Fibroblast of pulmonary artery (primary cell): ENCODE data around the gene NOP14.

Experiments used
- DNase-seq: peaks from one replicate; pipeline ENCODE4 v3.0.0-alpha.2; 2010; ENCODE audit warnings: low read depth
- H3K4me3 ChIP-seq: replicated peaks from 2 replicates; pipeline ENCODE4 v1.5.1; 2011; ENCODE audit warnings: low read depth, mild to moderate bottlenecking, control low read depth, low read length, moderate library complexity
- CTCF ChIP-seq: IDR thresholded peaks from 2 replicates; pipeline ENCODE4 v1.5.1; 2011; ENCODE audit warnings: mild to moderate bottlenecking, control low read depth, low read length, inconsistent platforms; ENCODE audit errors: missing control alignments

The NOP14 gene

GRCh38 chr4:2927696-2928075, 35.5 kb downstream of the NOP14 start:
- DNase-seq = no peak
- TF ChIP-seq CTCF = no peak
- H3K4me3 ChIP-seq = no peak overlapping the region

- TF ChIP-seq CTCF = no peak
- no peak for DNase-seq
- H3K4me3 ChIP-seq = no peak overlapping the region
Observed at GRCh38 chr4:2927016-2927695, 36.0 kb downstream of the NOP14 start.

- TF ChIP-seq CTCF = no peak
- no peak for DNase-seq
- no peak overlapping the region for H3K4me3 ChIP-seq
Observed at GRCh38 chr4:2925931-2926860, 37.0 kb downstream of the NOP14 start.

- H3K4me3 ChIP-seq = no peak overlapping the region
- no peak for DNase-seq
- no peak for TF ChIP-seq CTCF
Observed at GRCh38 chr4:2925496-2925895, 37.7 kb downstream of the NOP14 start.

GRCh38 chr4:2924765-2925301, 38.4 kb downstream of the NOP14 start:
- no peak overlapping the region for H3K4me3 ChIP-seq
- no peak for DNase-seq
- no peak for TF ChIP-seq CTCF

GRCh38 chr4:2924286-2924685, 38.9 kb downstream of the NOP14 start:
- no peak overlapping the region for H3K4me3 ChIP-seq
- TF ChIP-seq CTCF = no peak
- no peak for DNase-seq
